NOMO-1 treated with dmso at 0.1 percent for 144 hours (cell line): Measurements from ENCODE around the gene CEACAM7.
"Not testable (repeated sequence)": the region's sequence is repeated elsewhere in the genome, so short reads cannot be mapped to it uniquely, and the experiment has no call there.

Source experiments
- DNase-seq: peaks from one replicate; lab custom pipeline; 2025; ENCODE audit not compliant: unreplicated experiment; lab: John Stamatoyannopoulos, UW

Gene CEACAM7

GRCh38 chr19:41688098-41688497, at the start of gene CEACAM7:
Gene CEACAM7 (minus strand): TSS chr19:41688270. CDS start chr19:41688165, 105 bp downstream.
- no peak for DNase-seq

GRCh38 chr19:41735071-41735600, 47.1 kb upstream of the CEACAM7 start:
- DNase-seq = no peak

GRCh38 chr19:41734585-41734984, 46.5 kb upstream of the CEACAM7 start:
- no peak for DNase-seq

- no peak for DNase-seq
Measured at GRCh38 chr19:41734156-41734555, 46.1 kb upstream of the CEACAM7 start.

GRCh38 chr19:41726493-41726892, 38.4 kb upstream of the CEACAM7 start:
- DNase-seq = no peak

- no peak for DNase-seq
Measured at GRCh38 chr19:41720103-41720502, 32.0 kb upstream of the CEACAM7 start.

GRCh38 chr19:41718761-41719160, 30.7 kb upstream of the CEACAM7 start:
- no peak for DNase-seq

GRCh38 chr19:41714598-41714997, 26.5 kb upstream of the CEACAM7 start:
- DNase-seq = no peak

GRCh38 chr19:41711376-41712261, 23.5 kb upstream of the CEACAM7 start:
- no peak for DNase-seq

- DNase-seq = no peak
Measured at GRCh38 chr19:41709951-41710645, 22.0 kb upstream of the CEACAM7 start.

- DNase-seq = not testable (repeated sequence)
Measured at GRCh38 chr19:41709516-41709915, 21.4 kb upstream of the CEACAM7 start.

- DNase-seq = no peak
Measured at GRCh38 chr19:41708481-41708880, 20.4 kb upstream of the CEACAM7 start, which contains the start of gene CEACAM5. Gene CEACAM5 (plus strand): TSS chr19:41708626. CDS start chr19:41708732, 106 bp downstream.

GRCh38 chr19:41707871-41708371, 19.9 kb upstream of the CEACAM7 start:
- no peak for DNase-seq

GRCh38 chr19:41707502-41707812, 19.4 kb upstream of the CEACAM7 start:
- no peak for DNase-seq

GRCh38 chr19:41706741-41707501, 18.9 kb upstream of the CEACAM7 start:
- DNase-seq = peak; percentile 76

GRCh38 chr19:41705393-41706174, 17.5 kb upstream of the CEACAM7 start:
- DNase-seq = no peak

GRCh38 chr19:41703602-41704293, 15.7 kb upstream of the CEACAM7 start:
- DNase-seq = no peak

GRCh38 chr19:41702171-41702651, 14.1 kb upstream of the CEACAM7 start:
- no peak for DNase-seq

- no peak for DNase-seq
Measured at GRCh38 chr19:41701401-41702075, 13.5 kb upstream of the CEACAM7 start.
